Middle frontal gyrus (tissue), 1 donor: Measurements from ENCODE around the gene NEFH.

Experiments
- DNase-seq: peaks from one replicate; pipeline ENCODE4 v3.0.0-alpha.2; 2015; ENCODE audit warnings: low spot score; ENCODE audit errors: extremely low spot score

Gene NEFH

GRCh38 chr22:29491012-29491411 is 11.0 kb downstream of the NEFH start:
- no peak for DNase-seq

DNA sequence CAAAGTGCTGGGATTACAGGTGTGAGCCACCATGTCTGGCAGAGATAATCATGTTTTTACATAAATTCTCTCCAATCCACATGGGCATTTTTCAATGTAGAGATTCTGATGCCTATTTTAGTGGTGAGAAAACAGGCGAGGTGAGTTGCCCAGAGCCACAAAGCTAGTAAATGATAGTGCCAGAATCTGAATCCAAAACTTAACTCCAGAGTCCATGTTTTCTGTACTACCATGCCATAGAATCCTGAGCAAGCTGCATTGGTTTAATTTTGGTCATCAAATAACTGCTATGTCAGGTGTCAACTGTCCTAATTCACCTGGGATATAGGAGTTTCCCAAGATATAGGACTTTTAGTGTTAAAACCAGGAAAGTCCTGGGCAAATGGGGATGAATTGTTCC is 13.6 kb downstream of the NEFH start:
- DNase-seq, result no peak

GRCh38 chr22:29499852-29500251 is 19.8 kb downstream of the NEFH start:
- no peak for DNase-seq

DNA sequence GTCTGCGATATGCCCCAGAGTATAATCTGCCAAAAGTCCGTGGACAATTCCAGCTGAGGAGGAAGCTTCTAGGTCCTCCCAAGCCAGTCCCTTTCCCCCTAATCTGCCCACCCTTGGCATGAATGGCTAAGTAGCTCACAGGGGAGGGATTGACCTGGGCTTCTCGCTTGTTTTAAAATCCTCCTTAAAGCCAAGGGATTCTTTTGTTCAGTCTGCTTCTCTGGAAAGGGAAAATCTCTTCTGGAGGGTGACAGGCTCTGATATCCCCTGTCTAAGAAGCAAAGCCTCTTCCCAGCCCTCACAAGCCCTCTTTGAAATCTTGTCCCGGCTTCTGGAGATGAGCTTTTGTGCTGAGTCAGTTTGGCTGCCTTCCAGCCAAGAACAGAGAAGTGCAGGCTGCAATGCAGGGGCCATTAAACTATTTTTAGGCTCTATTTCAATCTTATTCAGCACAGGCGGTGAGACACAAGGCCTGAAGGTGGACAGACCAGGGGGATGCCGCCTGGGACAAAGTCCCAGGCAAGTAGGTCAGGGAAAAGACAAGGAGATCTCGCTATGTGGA is 23.9 kb downstream of the NEFH start:
- no peak for DNase-seq

DNA sequence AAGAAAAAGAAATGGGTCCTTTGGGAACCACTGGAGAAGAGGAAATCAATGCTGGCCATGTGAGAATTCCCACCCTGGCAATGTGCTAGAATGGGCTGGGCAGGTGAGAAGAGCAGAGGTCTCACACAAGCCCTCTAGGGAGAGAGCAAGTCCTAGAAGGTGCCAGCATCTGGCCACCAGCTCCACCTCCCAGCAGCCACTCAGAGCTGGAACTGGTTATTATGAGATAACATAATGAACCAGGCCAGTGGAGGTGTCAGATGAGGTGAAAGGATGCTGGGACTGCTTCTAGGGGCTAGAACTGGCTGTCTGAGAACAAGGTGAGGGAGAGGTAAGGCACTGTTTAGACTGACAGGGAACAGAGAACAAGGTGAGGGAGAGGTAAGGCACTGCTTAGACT is 29.3 kb downstream of the NEFH start:
- no peak for DNase-seq

DNA sequence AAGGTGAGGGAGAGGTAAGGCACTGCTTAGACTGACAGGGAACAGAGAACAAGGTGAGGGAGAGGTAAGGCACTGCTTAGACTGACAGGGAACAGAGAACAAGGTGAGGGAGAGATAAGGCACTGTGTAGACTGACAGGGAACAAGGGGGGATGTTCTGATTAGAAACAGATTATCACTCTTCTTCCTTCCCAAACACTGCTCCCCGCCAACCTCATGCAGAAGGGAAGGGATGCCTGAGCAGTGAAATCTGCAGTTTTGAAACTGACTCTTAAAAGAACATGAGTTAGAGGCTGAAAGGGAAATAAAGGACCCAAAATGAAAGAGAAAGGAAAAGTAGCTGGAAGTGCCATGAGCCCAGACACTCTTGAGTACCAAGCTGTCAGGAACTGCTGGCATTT is 29.8 kb downstream of the NEFH start:
- no peak for DNase-seq

- no peak for DNase-seq
Measured at GRCh38 chr22:29510542-29510941, 30.5 kb downstream of the NEFH start.

- DNase-seq, result no peak
Measured at GRCh38 chr22:29511126-29511862, 31.3 kb downstream of the NEFH start.

DNA sequence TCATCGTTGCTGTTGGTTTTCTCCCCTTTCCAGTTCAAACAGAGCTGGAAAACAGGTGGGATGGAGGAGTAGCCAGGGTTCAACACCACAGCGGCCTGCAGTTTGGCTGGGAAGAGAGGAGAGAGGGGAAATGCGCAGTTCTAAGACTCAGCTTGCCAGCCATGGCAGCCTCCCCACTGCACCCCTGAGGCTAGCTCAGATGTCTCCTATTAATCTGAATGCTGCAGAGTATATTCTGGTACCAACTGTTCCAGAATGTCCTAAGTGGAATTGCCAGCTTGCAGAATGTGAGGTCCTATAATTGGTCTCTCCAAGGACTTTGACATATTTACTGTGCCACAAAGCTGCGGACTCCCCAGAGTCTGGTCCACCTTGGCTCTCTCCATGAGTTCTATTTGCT is 32.0 kb downstream of the NEFH start:
- DNase-seq, result no peak

DNA sequence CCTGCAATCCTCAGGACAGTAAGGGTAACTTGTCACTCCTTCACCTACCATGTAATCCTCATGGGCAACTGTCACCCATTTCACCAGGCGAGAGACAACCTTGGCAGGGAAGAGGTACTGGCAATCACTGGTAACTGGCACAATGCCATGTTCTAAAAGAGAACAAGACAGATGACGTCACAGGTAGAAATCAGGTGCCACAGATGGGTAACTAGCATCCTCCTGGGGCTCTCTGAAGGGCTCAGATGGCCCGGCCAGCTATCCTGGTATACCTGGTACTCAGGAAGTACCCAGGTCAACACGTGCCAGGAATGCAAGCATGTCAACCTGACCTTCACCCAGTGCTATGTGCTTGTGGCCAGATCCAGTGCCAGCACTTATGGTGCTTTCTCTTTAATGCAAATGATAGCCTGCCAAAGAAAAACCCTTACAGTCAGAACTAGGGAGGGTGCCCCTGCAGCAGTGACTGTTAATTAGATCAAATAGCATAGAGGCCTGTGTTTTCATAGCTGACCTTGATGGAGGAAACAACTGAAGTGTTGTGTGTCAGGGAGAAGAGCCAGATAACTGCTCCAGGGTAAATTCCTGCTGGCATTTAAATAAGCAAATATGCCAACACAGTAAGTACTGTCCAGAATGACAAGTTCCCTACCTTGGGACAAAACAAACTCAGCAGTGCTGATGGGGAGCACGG is 37.3 kb downstream of the NEFH start:
- DNase-seq, result no peak

- no peak for DNase-seq
Measured at GRCh38 chr22:29518427-29518826, 38.4 kb downstream of the NEFH start.

DNA sequence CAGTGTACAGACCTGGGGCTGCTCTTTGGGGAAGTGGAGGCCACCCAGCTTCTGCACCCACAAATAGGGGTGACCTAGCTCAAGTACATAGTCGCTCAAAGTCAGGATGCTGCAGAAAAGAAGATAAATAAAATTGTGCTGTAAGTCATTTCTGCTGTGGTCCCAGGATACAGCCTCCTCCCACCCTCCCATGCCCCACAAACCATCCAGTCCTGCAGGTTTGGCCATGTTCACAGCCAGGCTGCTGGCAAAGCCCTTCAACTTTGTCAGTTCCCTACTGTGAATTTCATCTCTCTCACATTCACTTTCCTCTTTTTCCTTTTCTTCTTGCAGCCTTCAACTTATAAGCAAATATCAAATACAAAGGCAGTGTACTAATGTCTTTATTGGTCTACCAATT is 40.0 kb downstream of the NEFH start:
- DNase-seq, result no peak

DNA sequence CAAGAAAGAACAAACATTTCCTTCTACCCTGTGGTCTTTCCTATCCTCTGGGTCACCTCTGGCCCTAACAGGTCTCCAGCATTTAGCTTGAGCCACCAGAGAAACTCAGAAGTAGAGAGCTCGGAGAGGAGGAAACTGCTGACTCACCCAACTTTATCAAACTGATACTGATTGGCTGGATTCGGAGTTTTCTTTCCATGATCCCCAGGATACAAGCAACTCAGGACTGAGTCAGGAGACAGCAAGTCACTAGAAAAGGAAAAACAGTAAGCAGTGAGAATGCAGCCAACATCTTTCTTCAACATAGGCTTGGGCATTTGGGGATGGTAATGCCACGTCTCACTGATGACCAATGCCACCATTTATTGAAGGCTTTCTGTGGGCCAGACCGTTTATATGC is 40.8 kb downstream of the NEFH start:
- no peak for DNase-seq

GRCh38 chr22:29521526-29521925 is 41.5 kb downstream of the NEFH start:
- no peak for DNase-seq

GRCh38 chr22:29523761-29524160 is 43.7 kb downstream of the NEFH start:
- DNase-seq, result no peak

GRCh38 chr22:29524442-29525191 is 44.6 kb downstream of the NEFH start:
- DNase-seq, result no peak

DNA sequence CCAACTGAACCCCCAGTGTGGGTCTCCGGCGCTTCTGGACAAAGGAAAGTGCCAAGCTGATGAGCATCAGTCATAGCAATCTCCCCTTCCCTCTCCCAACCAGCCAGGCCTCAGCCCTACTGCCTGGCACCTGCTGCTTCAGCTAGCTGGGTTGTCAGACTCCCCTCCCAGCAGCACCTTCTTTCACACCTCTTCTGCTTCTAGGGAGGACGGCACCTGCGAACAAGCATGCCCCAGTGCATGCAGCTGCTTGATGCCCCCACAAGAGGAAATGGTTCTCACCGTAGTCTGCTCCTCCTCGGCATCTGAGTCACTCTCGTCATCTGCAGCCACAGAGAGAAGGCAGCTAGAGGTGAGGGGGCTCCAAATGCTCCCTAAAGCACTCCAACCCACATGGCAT is 48.1 kb downstream of the NEFH start:
- DNase-seq, result no peak

- DNase-seq, result no peak
Measured at GRCh38 chr22:29530716-29531115, 50.7 kb downstream of the NEFH start.

DNA sequence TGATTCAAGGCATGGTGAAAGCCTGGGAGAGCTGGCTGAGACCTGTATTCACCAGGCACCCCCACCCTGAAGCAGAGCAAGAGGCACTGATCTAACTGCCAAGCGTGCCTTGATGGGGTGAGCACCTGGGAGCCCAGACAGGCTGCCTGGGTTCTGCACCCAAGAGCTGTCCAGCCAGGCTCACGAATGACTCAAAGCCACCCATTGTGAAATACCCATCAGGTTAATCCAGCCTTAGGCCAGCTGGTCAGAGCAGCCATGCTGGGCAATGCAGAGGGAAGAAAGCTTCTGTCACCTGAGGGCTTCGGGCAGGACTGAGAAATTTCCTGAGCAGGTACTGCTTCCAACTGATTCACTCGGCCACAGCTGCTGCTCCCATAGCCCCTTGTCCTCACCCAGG is 51.4 kb downstream of the NEFH start:
- DNase-seq, result no peak

- DNase-seq, result no peak
Measured at GRCh38 chr22:29536411-29536810, 56.4 kb downstream of the NEFH start.

DNA sequence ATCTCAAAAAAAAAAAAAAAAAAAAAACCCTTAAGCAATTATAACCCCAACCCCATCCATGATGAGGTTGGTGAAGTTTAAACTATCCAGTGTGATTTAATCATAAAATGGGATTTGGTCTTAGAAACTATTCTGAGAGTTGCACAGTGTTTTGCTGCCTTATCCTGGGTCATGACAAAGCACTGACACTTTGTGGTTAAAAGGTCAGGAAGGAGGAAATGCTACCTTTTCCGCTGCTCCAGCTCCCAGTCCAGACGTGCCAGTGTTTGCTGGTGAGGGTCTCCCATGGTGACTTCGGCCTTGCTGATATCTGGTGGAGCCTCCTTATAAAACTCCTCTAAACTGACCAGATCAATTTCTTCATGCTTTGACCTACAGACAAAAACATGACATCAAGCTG is 59.1 kb downstream of the NEFH start:
- DNase-seq, result no peak
